KMS-11 (cell line): Measurements from ENCODE around the gene PSMD13.

Experiments used
- H2AFZ ChIP-seq: fragments of 200-600 bp; sonication (generic); 2 replicates; pipeline ENCODE4 v1.6.1; 2016; ENCODE audit warnings: antibody characterized with exemption, mixed run types, low read depth
- H3K27ac ChIP-seq: fragments of 200-600 bp; sonication (generic); 2 replicates; pipeline ENCODE4 v1.6.1; 2016; ENCODE audit warnings: mild to moderate bottlenecking, mixed run types
- H3K27me3 ChIP-seq: fragments of 200-600 bp; sonication (generic); 2 replicates; pipeline ENCODE4 v1.6.1; 2017; ENCODE audit warnings: mild to moderate bottlenecking, low read depth, mixed run types, moderate library complexity; ENCODE audit not compliant: insufficient read depth
- H3K36me3 ChIP-seq: fragments of 200-600 bp; sonication (generic); 2 replicates; pipeline ENCODE4 v1.6.1; 2017; ENCODE audit warnings: mild to moderate bottlenecking, mixed run types; ENCODE audit not compliant: insufficient read depth
- H3K4me1 ChIP-seq: fragments of 200-600 bp; sonication (generic); 2 replicates; pipeline ENCODE4 v1.6.1; 2016; ENCODE audit warnings: mild to moderate bottlenecking, low read depth, mixed run types; ENCODE audit not compliant: poor library complexity, severe bottlenecking
- H3K4me2 ChIP-seq: fragments of 200-600 bp; sonication (generic); 2 replicates; pipeline ENCODE4 v1.7.0; 2016; ENCODE audit warnings: mild to moderate bottlenecking, mixed run types
- H3K4me3 ChIP-seq: fragments of 200-600 bp; sonication (generic); IDR thresholded peaks from 2 replicates; pipeline ENCODE4 v1.6.1; 2017; ENCODE audit warnings: low read depth, low read length, mixed read lengths; ENCODE audit not compliant: insufficient read depth
- H3K79me2 ChIP-seq: fragments of 200-600 bp; sonication (generic); 2 replicates; pipeline ENCODE4 v1.6.1; 2016; ENCODE audit warnings: low read depth, mixed run types; ENCODE audit not compliant: insufficient read depth
- H3K9ac ChIP-seq: fragments of 200-600 bp; sonication (generic); 2 replicates; pipeline ENCODE4 v1.6.1; 2016; ENCODE audit warnings: mild to moderate bottlenecking, mixed run types
- H4K20me1 ChIP-seq: fragments of 200-600 bp; sonication (generic); 2 replicates; pipeline ENCODE4 v1.6.1; 2016; ENCODE audit warnings: mild to moderate bottlenecking, mixed run types; ENCODE audit not compliant: insufficient read depth
- CTCF ChIP-seq: fragments of 200-600 bp; sonication (generic); conservative IDR thresholded peaks from 2 replicates; pipeline ENCODE4 v1.6.1; 2017; ENCODE audit warnings: low read depth, mild to moderate bottlenecking, antibody characterized with exemption, low read length, moderate library complexity, mixed read lengths

PSMD13 gene

DNA sequence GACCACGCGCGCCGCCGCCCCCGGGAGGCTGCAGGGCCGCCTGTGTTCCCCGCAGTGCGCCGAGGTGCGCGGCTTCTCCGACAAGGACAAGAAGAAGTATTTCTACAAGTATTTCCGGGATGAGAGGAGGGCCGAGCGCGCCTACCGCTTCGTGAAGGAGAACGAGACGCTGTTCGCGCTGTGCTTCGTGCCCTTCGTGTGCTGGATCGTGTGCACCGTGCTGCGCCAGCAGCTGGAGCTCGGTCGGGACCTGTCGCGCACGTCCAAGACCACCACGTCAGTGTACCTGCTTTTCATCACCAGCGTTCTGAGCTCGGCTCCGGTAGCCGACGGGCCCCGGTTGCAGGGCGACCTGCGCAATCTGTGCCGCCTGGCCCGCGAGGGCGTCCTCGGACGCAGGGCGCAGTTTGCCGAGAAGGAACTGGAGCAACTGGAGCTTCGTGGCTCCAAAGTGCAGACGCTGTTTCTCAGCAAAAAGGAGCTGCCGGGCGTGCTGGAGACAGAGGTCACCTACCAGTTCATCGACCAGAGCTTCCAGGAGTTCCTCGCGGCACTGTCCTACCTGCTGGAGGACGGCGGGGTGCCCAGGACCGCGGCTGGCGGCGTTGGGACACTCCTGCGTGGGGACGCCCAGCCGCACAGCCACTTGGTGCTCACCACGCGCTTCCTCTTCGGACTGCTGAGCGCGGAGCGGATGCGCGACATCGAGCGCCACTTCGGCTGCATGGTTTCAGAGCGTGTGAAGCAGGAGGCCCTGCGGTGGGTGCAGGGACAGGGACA lies 44.1 kb downstream of the PSMD13 start:
- Histone ChIP-seq H4K20me1 (no peaks in the 10 kb centered on the region), H3K9ac (no peak overlapping the region), H3K4me1 (no peaks in the 10 kb centered on the region), H3K4me3 (no peak overlapping the region), H3K79me2 (no peaks in the 10 kb centered on the region), H3K36me3 (no peaks in the 10 kb centered on the region), H2AFZ (no peak overlapping the region), H3K27ac (no peak overlapping the region), H3K27me3 (peaks cover 20% of the 10 kb centered on the region), H3K4me2 (no peak overlapping the region)
- TF ChIP-seq CTCF: no peak

GRCh38 chr11:281486-282161 lies 44.8 kb downstream of the PSMD13 start:
- Histone ChIP-seq H3K27me3 (peaks cover 20% of the 10 kb centered on the region), H3K4me2 (no peak overlapping the region)
- TF ChIP-seq CTCF: no peak

GRCh38 chr11:282171-282570 lies 45.4 kb downstream of the PSMD13 start:
- Histone ChIP-seq H3K27ac (no peak overlapping the region), H3K4me2 (no peak overlapping the region), H3K9ac (no peak overlapping the region), H3K4me3 (no peak overlapping the region), H3K27me3 (peaks cover 20% of the 10 kb centered on the region), H3K4me1 (no peaks in the 10 kb centered on the region), H4K20me1 (no peaks in the 10 kb centered on the region), H2AFZ (no peak overlapping the region), H3K36me3 (no peaks in the 10 kb centered on the region), H3K79me2 (no peaks in the 10 kb centered on the region)
- TF ChIP-seq CTCF: no peak

More at GRCh38 chr11:281486-282161, 44.8 kb downstream of the PSMD13 start:
- H2AFZ ChIP-seq: no peak overlapping the region
- no peak overlapping the region for H3K9ac ChIP-seq
- no peaks in the 10 kb centered on the region for H4K20me1 ChIP-seq
- H3K36me3 ChIP-seq: no peaks in the 10 kb centered on the region
- H3K27ac ChIP-seq: no peak overlapping the region
- H3K4me3 ChIP-seq: no peak overlapping the region
- no peaks in the 10 kb centered on the region for H3K79me2 ChIP-seq
- no peaks in the 10 kb centered on the region for H3K4me1 ChIP-seq

GRCh38 chr11:282630-283360 lies 46.0 kb downstream of the PSMD13 start:
- H2AFZ ChIP-seq: no peak overlapping the region
- H4K20me1 ChIP-seq: no peaks in the 10 kb centered on the region
- no peak overlapping the region for H3K4me2 ChIP-seq
- H3K27me3 ChIP-seq: peaks cover 24% of the 10 kb centered on the region
- H3K79me2 ChIP-seq: no peaks in the 10 kb centered on the region
- no peak for TF ChIP-seq CTCF
- no peaks in the 10 kb centered on the region for H3K4me1 ChIP-seq
- H3K27ac ChIP-seq: no peak overlapping the region
- H3K9ac ChIP-seq: no peak overlapping the region
- no peak overlapping the region for H3K4me3 ChIP-seq
- H3K36me3 ChIP-seq: no peaks in the 10 kb centered on the region
